Transverse colon (tissue), 4 donors: ENCODE results near the gene EPHA8.

Experiments
- POLR2A ChIP-seq: fragments of 450-650 bp; IDR thresholded peaks from one replicate; pipeline ENCODE4 v1.6.1; 2016; ENCODE audit warnings: antibody characterized with exemption, mild to moderate bottlenecking, moderate library complexity
- POLR2AphosphoS5 ChIP-seq, 3 donors: sonication (generic); formaldehyde crosslinking; IDR thresholded peaks; one replicate each; pipeline ENCODE4 v1.6.1; 2016; ENCODE audit warnings: antibody characterized with exemption in 3 of 3
- TF ChIP-seq, protein P1 (sequence below), 5 experiments: fragments of 200-600 bp in 3 of 5; fragments of 450-650 bp in 2 of 5; sonication (generic) in 3 of 5; IDR thresholded peaks; 1 replicate in 2 of 5; 2 replicates in 3 of 5; pipeline ENCODE4 v1.5.1; 2016 to 2017; ENCODE audit warnings: antibody characterized with exemption in 5 of 5, inconsistent platforms in 3 of 5, mild to moderate bottlenecking in 2 of 5, moderate library complexity in 1 of 5

DNA sequence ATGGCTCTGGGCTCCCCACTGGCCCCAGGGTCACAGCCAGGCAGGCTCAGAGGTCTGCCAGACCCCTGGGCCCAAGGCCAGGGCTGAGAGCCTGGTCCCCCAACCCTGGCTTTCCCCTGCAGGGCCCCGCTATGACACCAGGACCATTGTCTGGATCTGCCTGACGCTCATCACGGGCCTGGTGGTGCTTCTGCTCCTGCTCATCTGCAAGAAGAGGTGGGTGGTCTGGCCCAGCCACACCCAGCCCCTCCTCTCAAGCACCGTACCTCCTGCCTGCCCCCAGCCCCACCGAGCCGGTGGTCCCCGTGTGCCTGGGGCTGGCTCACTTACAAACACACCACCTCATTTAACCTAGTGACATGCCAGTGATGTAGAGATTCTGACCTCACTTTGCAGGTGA, 31.8 kb downstream of the EPHA8 start:
- TF ChIP-seq POLR2AphosphoS5 (IDR thresholded peaks at IDR 0.05) (no peak), POLR2A (no peak)
- TF ChIP-seq, protein P1, sequence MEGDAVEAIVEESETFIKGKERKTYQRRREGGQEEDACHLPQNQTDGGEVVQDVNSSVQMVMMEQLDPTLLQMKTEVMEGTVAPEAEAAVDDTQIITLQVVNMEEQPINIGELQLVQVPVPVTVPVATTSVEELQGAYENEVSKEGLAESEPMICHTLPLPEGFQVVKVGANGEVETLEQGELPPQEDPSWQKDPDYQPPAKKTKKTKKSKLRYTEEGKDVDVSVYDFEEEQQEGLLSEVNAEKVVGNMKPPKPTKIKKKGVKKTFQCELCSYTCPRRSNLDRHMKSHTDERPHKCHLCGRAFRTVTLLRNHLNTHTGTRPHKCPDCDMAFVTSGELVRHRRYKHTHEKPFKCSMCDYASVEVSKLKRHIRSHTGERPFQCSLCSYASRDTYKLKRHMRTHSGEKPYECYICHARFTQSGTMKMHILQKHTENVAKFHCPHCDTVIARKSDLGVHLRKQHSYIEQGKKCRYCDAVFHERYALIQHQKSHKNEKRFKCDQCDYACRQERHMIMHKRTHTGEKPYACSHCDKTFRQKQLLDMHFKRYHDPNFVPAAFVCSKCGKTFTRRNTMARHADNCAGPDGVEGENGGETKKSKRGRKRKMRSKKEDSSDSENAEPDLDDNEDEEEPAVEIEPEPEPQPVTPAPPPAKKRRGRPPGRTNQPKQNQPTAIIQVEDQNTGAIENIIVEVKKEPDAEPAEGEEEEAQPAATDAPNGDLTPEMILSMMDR (IDR thresholded peaks at IDR 0.05) = no peak
